ENCODE measurements around the gene NDUFV1. TPM values are rescaled to one million over a fixed set of nuclear protein-coding genes. Genes with fewer than 3 reads are reported as not detected.

The NDUFV1 gene
- total RNA-seq, 1 experiment from 2014 or later = 242 TPM

DNA sequence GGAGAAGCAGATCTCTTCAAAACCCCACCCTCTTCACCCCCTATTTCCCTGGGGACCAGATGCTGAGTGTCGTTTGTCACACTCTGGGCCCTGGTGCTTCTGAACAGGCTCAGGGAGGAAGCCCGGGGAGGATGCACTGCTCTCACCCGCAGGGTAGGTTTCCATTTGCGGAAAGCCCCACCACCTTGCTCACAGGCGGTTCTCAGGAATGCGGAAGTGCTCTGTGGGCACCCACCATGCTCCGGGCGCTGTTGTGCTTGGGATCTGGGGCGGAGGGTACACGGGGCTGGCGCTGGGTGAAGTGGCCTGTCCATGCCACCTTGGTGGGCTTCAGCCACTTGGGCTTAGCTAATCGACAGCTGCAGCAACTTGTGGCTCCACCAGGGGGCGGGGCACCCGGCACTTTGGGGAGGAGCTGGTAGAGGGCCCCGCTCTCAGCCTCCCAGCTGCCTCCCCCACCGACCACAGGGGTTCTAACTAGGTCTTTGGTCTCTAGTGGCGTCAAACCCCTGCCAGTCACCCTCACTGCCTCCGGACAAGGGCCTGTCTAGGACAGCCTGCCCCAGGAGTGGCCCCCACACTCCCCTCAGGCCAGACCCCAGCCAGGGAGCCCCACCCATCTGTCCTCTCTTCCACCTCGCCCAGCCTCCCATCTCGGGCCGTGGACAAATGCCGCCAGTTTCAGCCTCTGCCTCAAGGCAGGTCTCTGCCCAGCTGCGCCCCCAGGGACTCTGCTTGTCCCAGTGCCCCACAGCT is 7.4 kb downstream of the NDUFV1 start:
- H3K27me3 ChIP-seq (ENCODE audit: insufficient read depth, low read length) = no peaks in the 10 kb centered on the region
- H3K4me2 ChIP-seq (ENCODE audit: low read length) = peak overlapping the region; percentile 48
- ChIA-PET RAD21 (ENCODE audit: low non-redundant PET in 1 of 2, low total read pairs in 2 of 2, uncharacterized antibody in 2 of 2, unreplicated experiment in 2 of 2) (interaction anchor here (0.9 to 1.1 kb wide), 2 partner anchors 42 to 45 kb away, joined by 3 read pairs; no protein-coding TSS in a partner anchor), POLR2A (no interaction called here), CTCF (interaction anchor here (0.6 to 1.7 kb wide), 14 partner anchors 9 to 212 kb away, joined by 3 to 14 read pairs (median 3); partner anchors contain the start of gene NUDT8)
- peak overlapping the region; percentile 25; the same call in 1 of the 2 replicates for H3K9ac ChIP-seq (ENCODE audit: low read length)
- ATAC-seq (peak; percentile 66), DNase-seq (ENCODE audit: low read depth, low spot score) (peak; percentile 15)
- H3K36me3 ChIP-seq (ENCODE audit: control insufficient read depth in 1 of 2, insufficient read depth in 2 of 2, low read length in 2 of 2) = peaks cover 12 to 14% of the 10 kb centered on the region in 2 experiments; a peak in 3 of 4 replicates
- H3K27ac ChIP-seq (ENCODE audit: low read depth, low read length) = peak overlapping the region; percentile 47
- TF ChIP-seq, protein P1, sequence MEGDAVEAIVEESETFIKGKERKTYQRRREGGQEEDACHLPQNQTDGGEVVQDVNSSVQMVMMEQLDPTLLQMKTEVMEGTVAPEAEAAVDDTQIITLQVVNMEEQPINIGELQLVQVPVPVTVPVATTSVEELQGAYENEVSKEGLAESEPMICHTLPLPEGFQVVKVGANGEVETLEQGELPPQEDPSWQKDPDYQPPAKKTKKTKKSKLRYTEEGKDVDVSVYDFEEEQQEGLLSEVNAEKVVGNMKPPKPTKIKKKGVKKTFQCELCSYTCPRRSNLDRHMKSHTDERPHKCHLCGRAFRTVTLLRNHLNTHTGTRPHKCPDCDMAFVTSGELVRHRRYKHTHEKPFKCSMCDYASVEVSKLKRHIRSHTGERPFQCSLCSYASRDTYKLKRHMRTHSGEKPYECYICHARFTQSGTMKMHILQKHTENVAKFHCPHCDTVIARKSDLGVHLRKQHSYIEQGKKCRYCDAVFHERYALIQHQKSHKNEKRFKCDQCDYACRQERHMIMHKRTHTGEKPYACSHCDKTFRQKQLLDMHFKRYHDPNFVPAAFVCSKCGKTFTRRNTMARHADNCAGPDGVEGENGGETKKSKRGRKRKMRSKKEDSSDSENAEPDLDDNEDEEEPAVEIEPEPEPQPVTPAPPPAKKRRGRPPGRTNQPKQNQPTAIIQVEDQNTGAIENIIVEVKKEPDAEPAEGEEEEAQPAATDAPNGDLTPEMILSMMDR (IDR thresholded peaks at IDR 0.05 in 2 of 3, conservative IDR thresholded peaks at IDR 0.05 in 1 of 3; ENCODE audit: borderline replicate concordance in 1 of 3, insufficient read depth in 1 of 3, low read depth in 2 of 3, low read length in 2 of 3) = peak; percentile 48 to 85 (median 72); a peak in 5 of 6 replicates
- TF ChIP-seq FOSL1 (IDR thresholded peaks at IDR 0.05; ENCODE audit: low read depth) (no peak), CBX3 (IDR thresholded peaks at IDR 0.05; ENCODE audit: low read depth) (no peak), TCF7L2 (IDR thresholded peaks at IDR 0.05; ENCODE audit: borderline replicate concordance, extremely low read depth, insufficient read depth, insufficient read length) (no peak), YY1 (IDR thresholded peaks at IDR 0.05; ENCODE audit: extremely low read depth, insufficient replicate concordance, low read depth, low read length) (no peak)
- peaks cover 3% of the 10 kb centered on the region; the same call in 1 of the 2 replicates for H3K79me2 ChIP-seq (ENCODE audit: insufficient read depth, low read length)
- H3K4me1 ChIP-seq (ENCODE audit: control insufficient read depth in 1 of 2, insufficient read depth in 2 of 2, low read length in 2 of 2) = peaks cover 2 to 13% of the 10 kb centered on the region in 2 experiments; a peak in 2 of 4 replicates
- H3K4me3 ChIP-seq (replicated peaks in 1 of 2; ENCODE audit: low read depth in 1 of 2, low read length in 2 of 2) = no peak overlapping the region
- H3K9me2 ChIP-seq (ENCODE audit: insufficient read depth) = no peaks in the 10 kb centered on the region
- no peaks in the 10 kb centered on the region for H4K20me1 ChIP-seq (ENCODE audit: insufficient read depth)
- no TSS peak for BruUV-seq (replicated peaks)
- intact Hi-C loops (cut with micrococcal nuclease) = no loop called here
- no peak overlapping the region for H2AFZ ChIP-seq (ENCODE audit: low read depth, low read length, poor library complexity, severe bottlenecking)
- H3K9me3 ChIP-seq (ENCODE audit: control insufficient read depth in 1 of 2, insufficient read depth in 1 of 2, low read depth in 1 of 2, low read length in 2 of 2) = no peaks in the 10 kb centered on the region

Data from HCT116 (cell line).